Progenitor cell of endocrine pancreas (in vitro differentiated cells): ENCODE results near the gene TUBGCP2. TPM values are rescaled to one million over a fixed set of nuclear protein-coding genes. Genes with fewer than 3 reads are reported as not detected.
"Not testable (repeated sequence)": the region's sequence is repeated elsewhere in the genome, so short reads cannot be mapped to it uniquely, and the experiment has no call there.

Experiments
- DNase-seq: peaks from one replicate; pipeline ENCODE4 v3.0.0; 2021; ENCODE audit warnings: low spot score; ENCODE audit not compliant: unreplicated experiment
- H3K27ac Mint-ChIP-seq: 2 replicates; pipeline ENCODE4 v1.8.0; 2021; ENCODE audit warnings: mild to moderate bottlenecking, moderate library complexity, mixed read lengths
- H3K27me3 Mint-ChIP-seq: 2 replicates; pipeline ENCODE4 v1.8.0; 2021; ENCODE audit warnings: mixed read lengths
- H3K36me3 Mint-ChIP-seq: 2 replicates; pipeline ENCODE4 v1.8.0; 2022; ENCODE audit warnings: mixed read lengths; ENCODE audit not compliant: insufficient read depth
- H3K4me1 Mint-ChIP-seq: 2 replicates; pipeline ENCODE4 v1.8.0; 2021; ENCODE audit warnings: low read depth, mixed read lengths
- H3K4me3 Mint-ChIP-seq: 2 replicates; pipeline ENCODE4 v1.8.0; 2021; ENCODE audit warnings: low read depth, mild to moderate bottlenecking, moderate library complexity, mixed read lengths
- H3K9me3 Mint-ChIP-seq: 2 replicates; pipeline ENCODE4 v1.8.0; 2021; ENCODE audit warnings: low read depth, mixed read lengths
- total RNA-seq: library from RNA; stranded (reverse); gene quantifications from 2 replicates; pipeline ENCODE4 v1.2.1, GENCODE V29; 2021
- TF ChIP-seq, protein P1 (sequence below): fragments of 200-600 bp; sonication (generic); IDR thresholded peaks from one replicate; pipeline ENCODE4 v1.5.0; 2021; ENCODE audit warnings: antibody characterized with exemption, mild to moderate bottlenecking; ENCODE audit not compliant: unreplicated experiment

The TUBGCP2 gene
- total RNA-seq, 1 donor from 2014 or later: 77.0 TPM

DNA sequence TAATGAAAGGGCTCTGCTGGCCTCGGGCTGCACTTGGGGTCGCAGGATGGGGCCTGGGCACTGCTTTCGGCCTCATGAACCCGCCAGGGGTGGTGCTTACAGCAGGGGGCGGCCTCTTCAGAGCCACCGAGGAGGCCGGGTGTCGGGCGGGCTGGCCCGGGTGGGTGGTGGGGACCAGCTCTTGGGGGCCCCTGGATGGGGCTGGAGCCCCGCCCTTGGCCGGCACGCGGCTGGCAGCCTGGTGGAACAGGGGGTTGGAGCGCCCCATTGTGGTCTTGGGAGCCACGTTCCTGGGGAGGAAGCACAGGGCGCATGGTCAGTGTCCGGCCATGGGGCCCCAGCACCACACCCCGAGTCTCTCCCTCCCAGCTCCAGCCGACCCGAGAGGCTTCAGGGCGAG, 40.8 kb downstream of the TUBGCP2 start:
- H3K27me3 Mint-ChIP-seq: peaks cover 9% of the 10 kb centered on the region
- no peak for DNase-seq

DNA sequence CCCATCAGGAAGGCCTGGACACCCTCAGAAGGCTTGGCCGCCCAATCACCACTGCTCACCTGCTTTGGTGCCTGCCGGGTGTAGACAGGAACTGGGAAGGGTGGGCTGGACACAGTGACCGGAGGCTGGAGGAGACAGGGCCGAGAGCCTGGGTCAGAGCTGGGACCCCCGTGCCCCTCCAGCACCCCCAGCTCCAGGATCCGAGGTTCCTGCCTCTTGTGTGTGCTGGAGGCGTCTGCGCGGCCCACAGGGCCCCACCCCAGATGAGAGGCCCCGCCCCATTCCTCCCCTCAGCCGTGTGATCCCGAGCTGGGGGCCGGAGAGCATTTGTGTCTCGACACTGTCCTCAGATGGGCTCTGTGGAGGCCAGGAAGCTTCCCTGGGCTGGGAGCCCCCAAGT, 41.4 kb downstream of the TUBGCP2 start:
- Mint-ChIP-seq H3K4me1 (no peaks in the 10 kb centered on the region), H3K4me3 (no peak overlapping the region), H3K27me3 (peaks cover 11% of the 10 kb centered on the region), H3K27ac (no peak overlapping the region), H3K9me3 (no peaks in the 10 kb centered on the region), H3K36me3 (no peaks in the 10 kb centered on the region)
- TF ChIP-seq, protein P1, sequence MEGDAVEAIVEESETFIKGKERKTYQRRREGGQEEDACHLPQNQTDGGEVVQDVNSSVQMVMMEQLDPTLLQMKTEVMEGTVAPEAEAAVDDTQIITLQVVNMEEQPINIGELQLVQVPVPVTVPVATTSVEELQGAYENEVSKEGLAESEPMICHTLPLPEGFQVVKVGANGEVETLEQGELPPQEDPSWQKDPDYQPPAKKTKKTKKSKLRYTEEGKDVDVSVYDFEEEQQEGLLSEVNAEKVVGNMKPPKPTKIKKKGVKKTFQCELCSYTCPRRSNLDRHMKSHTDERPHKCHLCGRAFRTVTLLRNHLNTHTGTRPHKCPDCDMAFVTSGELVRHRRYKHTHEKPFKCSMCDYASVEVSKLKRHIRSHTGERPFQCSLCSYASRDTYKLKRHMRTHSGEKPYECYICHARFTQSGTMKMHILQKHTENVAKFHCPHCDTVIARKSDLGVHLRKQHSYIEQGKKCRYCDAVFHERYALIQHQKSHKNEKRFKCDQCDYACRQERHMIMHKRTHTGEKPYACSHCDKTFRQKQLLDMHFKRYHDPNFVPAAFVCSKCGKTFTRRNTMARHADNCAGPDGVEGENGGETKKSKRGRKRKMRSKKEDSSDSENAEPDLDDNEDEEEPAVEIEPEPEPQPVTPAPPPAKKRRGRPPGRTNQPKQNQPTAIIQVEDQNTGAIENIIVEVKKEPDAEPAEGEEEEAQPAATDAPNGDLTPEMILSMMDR: no peak
- DNase-seq: no peak

More for the DNA sequence above, 40.8 kb downstream of the TUBGCP2 start:
- Mint-ChIP-seq H3K27ac (no peak overlapping the region), H3K4me3 (no peak overlapping the region), H3K9me3 (no peaks in the 10 kb centered on the region), H3K4me1 (no peaks in the 10 kb centered on the region), H3K36me3 (no peaks in the 10 kb centered on the region)
- TF ChIP-seq, protein P1: no peak

DNA sequence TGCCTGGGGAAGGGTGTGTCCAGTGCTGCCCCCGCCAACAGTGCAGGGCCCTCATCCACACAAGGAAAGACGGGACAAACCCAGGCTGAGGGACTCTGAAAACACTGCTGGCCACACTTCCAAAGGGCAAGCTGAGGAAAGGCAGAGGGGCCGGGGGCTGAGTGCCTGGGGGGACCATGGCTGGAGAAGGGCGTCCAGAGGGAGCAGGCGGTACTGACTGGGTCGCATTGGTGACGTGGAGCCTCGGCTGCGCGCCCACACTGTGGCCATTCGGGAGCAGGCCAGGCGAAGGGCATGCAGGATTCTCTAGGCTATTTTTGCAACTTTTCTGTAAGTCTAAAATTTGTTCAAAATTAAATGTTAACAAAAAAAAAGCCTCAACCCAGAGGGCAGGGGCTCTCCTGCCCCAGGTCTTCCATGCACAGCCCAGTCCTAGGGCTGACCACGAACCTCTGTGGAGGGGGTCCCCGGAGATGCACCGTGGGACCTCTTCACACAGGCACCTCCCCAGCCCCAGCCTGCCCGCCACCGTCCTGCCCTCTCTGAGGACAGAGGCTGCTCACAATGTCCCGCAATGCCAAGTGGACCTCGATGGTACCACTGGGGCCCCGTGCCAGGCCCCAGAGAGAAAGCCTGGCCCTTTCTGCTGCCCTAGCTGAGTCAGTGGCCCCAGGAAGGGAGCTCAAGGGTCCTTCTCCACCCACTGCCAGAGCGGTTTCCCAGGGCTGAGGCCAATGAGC, 42.4 kb downstream of the TUBGCP2 start:
- Mint-ChIP-seq H3K4me3 (no peak overlapping the region), H3K27ac (no peak overlapping the region), H3K4me1 (no peaks in the 10 kb centered on the region), H3K9me3 (no peaks in the 10 kb centered on the region), H3K36me3 (no peaks in the 10 kb centered on the region), H3K27me3 (peaks cover 11% of the 10 kb centered on the region)
- no peak for DNase-seq
- TF ChIP-seq, protein P1: no peak

DNA sequence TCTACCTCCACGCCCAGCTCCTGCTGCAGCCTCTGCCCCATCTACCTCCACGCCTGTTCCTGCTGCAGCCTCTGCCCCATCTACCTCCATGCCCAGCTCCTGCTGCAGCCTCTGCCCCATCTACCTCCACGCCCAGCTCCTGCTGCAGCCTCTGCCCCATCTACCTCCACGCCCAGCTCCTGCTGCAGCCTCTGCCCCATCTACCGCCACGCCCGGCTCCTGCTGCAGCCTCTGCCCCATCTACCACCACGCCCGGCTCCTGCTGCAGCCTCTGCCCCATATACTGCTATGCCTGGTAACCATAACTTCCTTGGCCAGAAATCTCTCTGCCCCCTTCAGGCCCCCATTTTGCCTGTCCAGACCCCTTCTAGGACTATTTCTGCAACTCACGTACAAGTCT, 43.6 kb downstream of the TUBGCP2 start:
- not testable (repeated sequence) for H3K4me3 Mint-ChIP-seq, H3K4me1 Mint-ChIP-seq, H3K9me3 Mint-ChIP-seq, DNase-seq, H3K36me3 Mint-ChIP-seq, H3K27ac Mint-ChIP-seq
- peaks cover 13% of the 10 kb centered on the region for H3K27me3 Mint-ChIP-seq

DNA sequence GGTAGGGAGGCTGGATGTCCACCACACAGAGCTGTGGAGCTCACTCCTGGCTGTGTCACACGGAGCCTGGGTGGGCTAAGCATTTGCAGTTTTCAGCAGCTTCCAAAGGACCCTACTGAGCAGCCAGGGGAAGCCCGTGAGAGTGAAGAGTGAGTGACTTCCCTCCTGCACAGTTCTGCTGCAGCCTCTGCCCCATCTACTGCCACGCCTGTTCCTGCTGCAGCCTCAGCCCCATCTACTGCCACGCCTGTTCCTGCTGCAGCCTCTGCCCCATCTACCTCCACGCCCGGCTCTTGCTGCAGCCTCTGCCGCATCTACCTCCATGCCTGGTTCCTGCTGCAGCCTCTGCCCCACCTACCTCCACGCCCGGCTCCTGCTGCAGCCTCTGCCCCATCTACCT, 44.2 kb downstream of the TUBGCP2 start:
- Mint-ChIP-seq H3K9me3 (no peaks in the 10 kb centered on the region), H3K36me3 (no peaks in the 10 kb centered on the region), H3K4me3 (no peak overlapping the region), H3K27me3 (peaks cover 16% of the 10 kb centered on the region), H3K4me1 (peaks cover 3% of the 10 kb centered on the region), H3K27ac (no peak overlapping the region)
- DNase-seq: no peak
- TF ChIP-seq, protein P1: no peak

DNA sequence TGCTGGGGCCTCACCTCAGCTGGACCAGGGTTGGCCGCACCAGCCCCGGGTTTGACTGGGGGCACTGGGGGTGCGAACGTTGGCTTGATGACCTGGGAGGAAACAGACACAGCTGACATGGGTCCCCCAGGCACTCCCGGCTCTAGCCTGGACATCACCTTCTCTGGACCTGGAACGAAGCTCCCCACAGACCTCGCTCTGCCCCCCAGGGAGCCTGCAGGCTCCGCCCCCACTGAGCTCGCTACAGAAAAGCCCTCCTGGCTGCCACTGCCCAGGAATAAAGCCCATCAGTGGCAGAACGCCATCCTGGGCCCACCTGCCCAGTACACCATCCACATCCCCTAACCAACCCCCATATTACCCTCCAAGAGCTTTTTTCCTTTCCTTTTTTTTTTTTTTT, 45.0 kb downstream of the TUBGCP2 start:
- H3K27ac Mint-ChIP-seq: no peak overlapping the region
- H3K27me3 Mint-ChIP-seq: peaks cover 19% of the 10 kb centered on the region
- TF ChIP-seq, protein P1: no peak
- peaks cover 3% of the 10 kb centered on the region for H3K4me1 Mint-ChIP-seq
- no peaks in the 10 kb centered on the region for H3K36me3 Mint-ChIP-seq
- H3K9me3 Mint-ChIP-seq: no peaks in the 10 kb centered on the region
- DNase-seq: no peak
- no peak overlapping the region for H3K4me3 Mint-ChIP-seq
